ENCODE measurements around the gene UFSP1.
A peak's percentile ranks its signal among the peaks of the same experiment; 100 is the strongest.

DNA sequence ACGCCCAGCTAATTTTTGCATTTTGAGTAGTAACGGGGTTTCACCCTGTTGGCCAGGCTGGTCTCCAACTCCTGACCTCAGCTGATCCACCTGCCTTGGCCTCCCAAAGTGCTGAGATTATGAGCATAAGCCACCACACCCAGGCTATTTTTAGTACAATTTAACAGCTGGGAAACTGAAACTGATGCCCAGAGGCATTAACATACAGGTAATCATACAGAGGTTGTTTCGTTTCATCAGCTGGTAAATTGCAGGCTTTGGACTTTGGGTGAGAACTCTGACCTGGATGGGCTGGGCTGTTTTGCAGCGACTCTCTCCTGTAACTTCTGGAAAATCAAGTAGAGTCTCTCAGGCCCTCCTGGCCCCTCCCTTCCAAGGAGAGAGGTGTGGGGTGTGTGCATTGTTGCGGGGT, 12.4 kb upstream of the UFSP1 start:
- TF ChIP-seq, protein P1, sequence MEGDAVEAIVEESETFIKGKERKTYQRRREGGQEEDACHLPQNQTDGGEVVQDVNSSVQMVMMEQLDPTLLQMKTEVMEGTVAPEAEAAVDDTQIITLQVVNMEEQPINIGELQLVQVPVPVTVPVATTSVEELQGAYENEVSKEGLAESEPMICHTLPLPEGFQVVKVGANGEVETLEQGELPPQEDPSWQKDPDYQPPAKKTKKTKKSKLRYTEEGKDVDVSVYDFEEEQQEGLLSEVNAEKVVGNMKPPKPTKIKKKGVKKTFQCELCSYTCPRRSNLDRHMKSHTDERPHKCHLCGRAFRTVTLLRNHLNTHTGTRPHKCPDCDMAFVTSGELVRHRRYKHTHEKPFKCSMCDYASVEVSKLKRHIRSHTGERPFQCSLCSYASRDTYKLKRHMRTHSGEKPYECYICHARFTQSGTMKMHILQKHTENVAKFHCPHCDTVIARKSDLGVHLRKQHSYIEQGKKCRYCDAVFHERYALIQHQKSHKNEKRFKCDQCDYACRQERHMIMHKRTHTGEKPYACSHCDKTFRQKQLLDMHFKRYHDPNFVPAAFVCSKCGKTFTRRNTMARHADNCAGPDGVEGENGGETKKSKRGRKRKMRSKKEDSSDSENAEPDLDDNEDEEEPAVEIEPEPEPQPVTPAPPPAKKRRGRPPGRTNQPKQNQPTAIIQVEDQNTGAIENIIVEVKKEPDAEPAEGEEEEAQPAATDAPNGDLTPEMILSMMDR (IDR thresholded peaks at IDR 0.05), result peak in 1 of 5 experiments; percentile 5
- TF ChIP-seq POLR2A (IDR thresholded peaks at IDR 0.05), result no peak

All from transverse colon (tissue), 3 donors.